NCI-H2081 (cell line): ENCODE measurements around the gene SRP9.
"Not testable (repeated sequence)": the region's sequence is repeated elsewhere in the genome, so short reads cannot be mapped to it uniquely, and the experiment has no call there.

Experiments
- DNase-seq, 2 experiments: peaks; one replicate each; lab custom pipeline; 2025; lab: John Stamatoyannopoulos, UW

The SRP9 gene

DNA sequence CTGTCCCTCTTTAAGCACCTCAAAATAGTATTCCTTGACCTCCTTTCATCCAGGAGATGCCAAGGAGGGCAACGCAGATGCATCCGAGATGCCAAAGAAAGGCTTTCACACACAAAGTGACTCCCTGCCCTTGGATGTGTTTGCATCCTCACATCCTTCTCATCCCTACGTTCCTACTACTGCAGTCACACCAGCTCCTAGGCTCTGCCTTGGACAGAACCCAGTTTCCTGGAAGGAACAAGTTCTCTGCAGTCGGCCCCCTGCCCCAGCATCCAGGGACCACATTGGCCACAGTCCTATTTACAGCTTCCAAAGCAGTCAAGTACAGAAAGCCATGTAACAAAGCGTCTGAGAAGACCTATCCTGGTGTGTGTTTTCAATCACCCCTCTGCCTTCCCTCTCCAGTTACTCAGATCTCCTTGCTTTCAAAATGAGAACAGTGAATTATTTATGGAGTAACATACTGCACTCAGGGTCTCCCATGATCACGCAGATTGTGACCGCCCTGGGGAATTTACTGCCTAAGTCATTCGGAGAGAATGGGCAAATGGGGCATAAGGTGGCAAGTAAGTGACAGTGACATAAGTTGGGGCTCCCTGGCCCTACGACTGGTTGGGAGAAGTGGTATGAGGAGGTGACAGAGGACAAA, 21.8 kb upstream of the SRP9 start:
- no peak for DNase-seq

DNA sequence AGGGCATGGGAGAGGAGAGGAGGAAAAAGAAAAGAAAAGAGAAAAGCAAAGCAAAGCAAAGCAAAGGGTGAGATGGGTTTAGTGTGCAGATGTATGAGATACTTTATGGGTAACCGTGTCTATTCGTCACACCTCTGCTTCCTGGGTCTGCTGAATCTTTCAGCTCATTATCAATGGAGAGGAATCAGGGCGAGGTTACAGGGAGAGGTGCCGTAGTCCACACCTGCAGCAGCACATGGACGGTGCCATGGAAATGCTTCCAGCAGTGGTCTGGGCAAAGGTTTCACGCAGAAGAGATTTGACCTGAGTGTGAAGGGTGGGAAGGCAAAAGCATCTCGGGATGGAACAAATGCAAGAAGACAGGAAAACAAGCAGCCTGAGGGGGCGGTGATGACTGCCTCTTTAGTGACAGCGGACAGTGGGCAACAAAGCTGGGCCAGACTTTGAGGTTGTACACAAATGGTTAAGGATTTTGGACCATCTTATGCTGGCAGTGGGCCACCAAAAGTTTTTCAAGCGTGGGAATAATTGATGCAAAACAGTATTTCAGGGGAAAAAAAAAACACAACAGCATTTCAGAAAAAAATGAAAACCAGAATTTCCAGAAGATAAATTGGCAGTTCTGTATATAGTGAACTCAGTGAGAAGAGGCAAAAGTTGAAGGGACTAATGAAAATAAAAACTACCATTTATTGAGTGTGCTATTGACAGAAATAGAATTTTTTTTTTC, 19.5 kb upstream of the SRP9 start:
- no peak for DNase-seq

DNA sequence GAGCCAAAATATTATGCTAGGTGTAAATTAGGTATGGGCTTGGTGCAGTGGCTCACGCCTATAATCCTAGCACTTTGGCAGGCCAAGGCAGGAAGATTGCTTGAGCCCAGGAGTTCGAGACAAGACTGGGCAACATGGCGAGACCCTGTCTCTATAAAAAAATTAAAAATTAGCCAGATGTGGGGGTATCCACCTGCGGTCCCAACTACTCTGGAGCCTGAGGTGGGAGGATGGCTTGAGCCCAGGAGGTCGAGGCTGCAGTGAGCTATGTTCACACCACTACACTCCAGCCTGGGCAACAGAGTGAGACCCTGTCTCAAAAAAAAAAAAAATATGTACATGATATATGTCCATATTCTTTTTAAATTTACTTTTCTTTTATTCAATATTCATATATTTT, 17.7 kb upstream of the SRP9 start:
- DNase-seq: not testable (repeated sequence)

DNA sequence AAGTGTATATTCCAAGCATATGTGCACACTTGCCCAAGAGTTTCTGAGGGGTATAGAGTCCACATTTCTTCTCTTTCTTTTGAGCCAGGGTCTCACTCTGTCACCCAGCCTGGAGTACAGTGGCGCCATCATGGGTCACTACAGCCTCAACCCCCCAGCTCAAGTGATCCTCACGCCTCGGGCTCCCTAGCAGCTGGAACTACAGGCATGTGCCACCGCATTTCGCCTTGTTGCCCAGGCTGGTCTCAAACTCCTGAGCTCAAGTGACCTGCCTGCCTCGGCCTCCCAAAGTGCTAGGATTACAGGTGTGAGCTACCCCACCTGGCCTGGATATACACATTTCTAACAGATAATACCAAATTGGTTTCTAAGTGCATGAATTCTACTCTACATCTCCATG, 17.1 kb upstream of the SRP9 start:
- no peak for DNase-seq

DNA sequence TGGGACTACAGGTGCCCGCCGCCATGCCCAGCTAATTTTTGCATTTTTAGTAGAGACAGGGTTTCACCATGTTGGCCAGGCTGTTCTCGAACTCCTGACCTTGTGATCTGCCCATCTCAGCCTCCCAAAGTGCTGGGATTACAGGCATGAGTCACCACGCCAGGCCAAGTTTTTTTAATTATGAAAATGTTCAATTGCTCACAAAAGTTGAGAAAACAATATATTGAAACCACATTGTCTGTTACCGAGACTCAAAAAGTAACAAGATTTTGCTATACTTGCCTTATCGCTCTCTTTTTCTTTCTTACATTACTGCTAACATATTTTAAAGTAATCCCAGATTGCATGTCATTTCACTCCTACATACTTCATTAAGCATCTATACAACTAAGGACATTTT, 16.2 kb upstream of the SRP9 start:
- not testable (repeated sequence) for DNase-seq

DNA sequence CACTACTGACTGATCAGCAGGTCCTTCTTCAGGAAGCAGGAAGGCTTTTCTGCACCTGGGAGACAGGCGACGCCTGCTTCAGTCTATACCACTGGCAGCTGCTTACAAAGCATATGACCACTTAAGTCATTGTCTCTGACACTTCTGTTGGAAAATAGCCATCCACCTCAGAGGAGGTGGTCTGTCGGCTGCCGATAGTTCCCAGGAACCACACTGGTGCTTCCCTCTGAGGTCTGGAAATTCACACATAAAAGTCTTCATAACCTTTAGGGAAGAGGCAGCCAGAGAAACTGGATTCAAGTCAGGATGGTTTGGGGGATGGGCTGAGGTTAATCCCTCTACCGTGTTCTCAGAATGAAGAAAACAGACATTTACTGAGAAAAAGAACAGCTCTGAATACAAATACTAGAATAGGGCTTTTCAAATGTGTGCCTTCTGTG, 15.6 kb upstream of the SRP9 start:
- DNase-seq: peak in 1 of 2 experiments; percentile 39

DNA sequence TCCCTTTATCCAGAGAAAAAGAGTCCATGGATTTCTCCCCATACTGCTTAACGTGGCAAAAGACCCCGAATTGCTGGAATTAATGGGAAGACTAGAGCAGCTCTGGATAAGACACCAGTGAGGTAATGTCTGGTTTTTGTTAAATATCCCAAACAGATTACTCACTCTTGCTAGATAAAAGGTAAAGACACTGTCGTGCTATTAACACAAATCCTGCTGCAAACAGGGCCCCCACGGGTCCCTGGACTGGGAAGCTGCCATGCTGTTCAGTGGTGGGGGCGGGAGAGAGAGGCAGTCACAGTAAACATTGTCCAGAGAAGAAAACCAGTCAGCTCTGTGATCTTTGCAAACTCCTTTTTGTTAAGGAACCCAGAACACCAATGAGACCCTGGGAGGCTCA, 15.2 kb upstream of the SRP9 start:
- DNase-seq: no peak

DNA sequence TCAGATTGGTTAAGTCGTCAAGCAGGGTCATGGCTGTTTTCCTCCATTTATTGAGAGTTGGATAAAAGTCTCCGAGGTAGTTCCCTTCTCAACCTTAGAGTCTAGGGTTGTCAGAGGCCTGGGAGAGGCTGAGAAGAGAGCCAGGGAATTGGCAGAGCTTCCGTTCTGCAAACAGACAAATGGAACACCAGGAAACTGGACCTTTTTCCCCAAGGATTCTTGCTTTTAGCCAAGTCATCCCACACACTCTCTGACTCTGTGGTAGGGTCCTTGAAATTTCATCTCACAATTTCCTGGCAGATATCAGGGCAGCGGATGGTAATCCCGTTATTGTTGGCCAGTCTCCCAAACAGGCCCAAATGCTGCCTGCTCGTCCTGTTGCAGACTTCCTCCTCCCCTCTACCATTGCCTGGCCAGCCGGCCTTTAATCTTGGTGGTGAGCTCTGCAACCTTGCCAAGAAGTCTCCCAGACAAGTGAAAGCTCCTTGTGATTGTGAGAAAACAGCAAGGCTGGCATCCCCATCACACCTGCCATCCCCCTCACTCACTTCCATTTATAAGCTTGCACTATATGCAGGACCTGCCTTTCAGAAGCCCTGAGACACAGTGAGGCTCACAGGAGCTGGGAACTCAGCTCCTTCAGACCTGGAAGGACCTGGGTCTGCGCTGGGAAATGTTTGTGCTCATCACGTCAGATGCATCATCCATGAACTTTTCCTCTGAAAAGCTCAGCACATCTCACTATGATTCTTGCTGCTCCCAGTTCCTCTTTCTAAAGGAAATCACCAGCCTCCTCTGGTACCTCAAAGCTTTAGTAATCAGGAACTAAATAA, 13.7 kb upstream of the SRP9 start:
- no peak for DNase-seq

DNA sequence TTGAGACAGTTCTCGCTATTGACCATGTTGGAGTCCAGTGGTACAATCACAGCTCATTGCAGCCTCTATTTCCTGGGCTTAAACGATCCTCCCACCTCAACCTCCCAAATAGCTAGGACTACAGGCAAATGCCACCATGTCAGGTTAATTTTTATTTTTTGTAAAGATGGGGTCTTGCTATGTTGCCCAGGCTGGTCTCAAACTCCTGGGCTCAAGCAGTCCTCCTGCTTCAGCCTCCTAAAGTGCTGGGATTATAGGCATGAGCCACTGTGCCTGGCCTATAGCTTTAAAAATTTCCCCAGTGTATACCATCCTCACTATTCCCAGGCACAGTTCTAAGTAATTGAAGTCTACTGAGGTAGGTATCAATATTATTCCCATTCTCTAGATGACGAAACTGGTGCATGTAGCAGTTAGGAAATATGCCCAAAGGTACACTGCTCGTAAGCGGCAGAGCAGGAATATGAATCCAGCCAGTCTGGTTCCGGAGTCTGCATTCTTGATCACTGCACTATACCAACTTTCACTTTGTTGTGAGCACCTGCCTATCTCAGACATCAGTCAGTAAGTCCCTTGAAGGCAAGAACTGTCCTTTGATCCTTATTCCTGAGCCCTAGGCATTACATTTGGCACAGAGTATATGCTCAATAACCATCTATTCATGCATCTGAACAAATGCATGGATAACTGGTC, 11.5 kb upstream of the SRP9 start:
- no peak for DNase-seq

DNA sequence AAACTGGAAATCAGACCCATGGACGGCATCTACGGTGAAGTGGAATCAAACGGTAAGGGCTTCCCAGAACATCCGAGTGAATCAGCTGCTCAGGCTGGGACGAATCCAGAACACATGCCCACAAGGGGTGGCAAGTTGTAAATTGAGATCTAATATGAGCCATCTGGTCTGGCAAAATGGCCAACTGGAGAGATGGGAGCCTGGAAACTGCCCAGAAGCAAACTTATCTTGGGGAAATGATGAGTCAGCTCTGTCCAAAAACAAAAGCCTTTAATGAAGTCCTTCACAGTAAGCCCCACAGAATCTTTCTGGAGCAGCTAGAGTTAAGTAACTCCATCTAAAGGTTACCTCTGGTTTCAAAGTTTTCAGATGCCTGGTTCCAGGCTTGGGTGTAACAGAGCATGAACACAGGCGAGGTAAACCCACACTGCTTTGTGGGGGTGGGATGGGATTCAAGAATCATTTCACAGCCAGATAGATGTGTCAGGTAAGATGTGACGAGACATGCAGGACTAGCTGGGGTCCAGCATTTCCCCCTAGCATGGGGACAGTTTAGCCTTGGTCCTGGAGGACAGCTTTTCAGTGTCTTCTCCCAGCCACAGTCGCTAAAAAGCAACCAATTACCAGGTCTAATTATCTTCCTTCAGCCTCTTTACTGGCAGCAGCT, 10.5 kb upstream of the SRP9 start:
- peak; percentile 45 to 58 for DNase-seq

DNA sequence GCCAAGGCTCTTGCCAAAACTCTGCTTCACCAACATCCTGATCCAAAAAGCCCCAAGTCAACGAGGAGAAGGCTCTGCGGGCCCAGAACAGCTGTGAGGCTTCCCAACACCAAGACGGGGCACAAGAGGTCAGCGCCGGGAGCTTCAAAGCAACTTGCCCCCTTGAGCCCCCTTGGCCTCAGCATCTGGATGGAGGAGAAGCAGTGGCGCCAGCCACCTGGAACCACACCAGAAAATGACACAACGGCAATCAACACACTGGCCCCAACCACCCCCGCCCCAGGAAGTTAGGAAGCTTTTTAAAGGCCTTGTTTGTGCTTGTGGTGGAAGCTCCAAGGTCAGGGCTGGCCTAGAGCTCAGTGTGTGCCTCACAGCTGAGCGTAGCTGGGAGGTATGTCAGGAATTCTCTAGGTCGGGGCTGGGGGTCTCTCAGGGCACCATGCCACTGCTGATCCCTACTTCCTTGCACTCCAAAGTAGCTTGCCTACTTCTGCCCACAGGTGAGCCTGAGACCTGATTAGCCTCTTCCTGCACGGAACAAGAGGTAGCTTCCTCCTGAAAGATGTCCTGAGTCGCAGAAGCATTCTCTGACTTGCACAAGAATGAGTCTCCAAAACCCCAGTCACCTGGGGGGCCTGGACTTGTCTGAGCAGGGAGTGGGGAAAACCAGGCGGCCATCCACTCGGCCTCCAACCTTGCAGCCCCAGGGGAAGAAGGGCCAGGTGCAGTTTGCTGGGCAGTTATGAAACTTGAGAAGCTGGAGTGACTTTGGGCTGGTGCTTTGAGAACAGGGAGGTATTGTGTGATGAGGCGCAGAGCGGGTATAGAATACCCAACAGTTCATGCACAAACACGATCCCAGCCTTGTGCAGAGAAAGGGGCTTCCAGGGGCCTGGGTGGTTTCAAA, 9.7 kb upstream of the SRP9 start:
- DNase-seq: peak; percentile 47 to 82

DNA sequence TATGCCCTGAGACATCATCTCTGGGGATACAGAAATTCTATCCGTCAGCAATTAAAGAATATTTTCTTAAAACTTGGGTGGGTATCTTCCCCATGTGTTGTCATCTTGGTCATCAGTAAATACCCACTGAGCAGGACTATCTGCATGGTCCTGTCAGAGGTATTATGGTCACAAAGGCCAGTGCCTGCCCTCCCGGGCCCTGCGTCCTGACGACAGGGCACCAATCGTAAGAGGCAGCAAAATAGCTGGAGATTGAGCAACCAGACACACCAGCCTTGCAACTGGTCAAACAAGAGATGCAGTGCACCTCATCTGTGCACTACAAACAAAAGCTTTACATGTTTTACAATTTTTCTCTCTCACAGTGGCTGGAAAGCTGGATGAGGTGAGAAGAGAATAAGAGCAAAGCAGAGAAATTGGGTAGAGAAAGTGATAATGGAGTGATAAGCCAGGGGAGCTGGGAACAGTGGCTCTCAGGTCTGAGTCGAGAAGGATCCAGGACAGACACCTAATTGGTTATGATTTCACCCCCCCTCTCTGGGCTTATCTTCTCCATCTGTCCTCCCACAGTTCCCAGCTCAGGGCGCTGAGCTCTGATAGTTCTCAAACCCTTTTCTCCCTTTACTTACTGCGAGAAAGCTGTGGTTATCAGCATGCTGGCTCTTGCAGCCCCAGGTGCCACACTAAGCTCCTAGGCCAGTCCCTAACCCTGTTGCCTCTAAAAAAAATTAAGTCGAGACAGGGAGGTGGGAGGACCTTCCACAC, 8.8 kb upstream of the SRP9 start:
- no peak for DNase-seq

DNA sequence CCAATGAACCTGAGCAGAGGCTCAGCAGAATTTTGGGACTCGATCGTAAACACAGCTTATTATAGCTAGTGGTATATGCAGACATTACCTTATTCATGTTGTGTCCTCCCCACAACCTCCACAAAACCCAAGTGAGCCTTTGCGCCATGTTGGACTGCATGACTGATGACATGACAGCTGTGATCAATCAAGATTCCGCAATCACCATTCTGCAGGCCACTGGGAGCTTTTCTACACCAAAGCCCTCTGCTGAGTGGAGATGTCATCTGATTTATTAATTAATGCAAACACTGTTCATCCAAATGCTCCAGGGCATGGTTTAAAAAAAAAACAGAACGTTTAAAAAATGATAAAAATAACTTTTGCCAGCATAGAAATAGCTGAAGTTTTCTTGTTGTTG, 7.9 kb upstream of the SRP9 start:
- no peak for DNase-seq

DNA sequence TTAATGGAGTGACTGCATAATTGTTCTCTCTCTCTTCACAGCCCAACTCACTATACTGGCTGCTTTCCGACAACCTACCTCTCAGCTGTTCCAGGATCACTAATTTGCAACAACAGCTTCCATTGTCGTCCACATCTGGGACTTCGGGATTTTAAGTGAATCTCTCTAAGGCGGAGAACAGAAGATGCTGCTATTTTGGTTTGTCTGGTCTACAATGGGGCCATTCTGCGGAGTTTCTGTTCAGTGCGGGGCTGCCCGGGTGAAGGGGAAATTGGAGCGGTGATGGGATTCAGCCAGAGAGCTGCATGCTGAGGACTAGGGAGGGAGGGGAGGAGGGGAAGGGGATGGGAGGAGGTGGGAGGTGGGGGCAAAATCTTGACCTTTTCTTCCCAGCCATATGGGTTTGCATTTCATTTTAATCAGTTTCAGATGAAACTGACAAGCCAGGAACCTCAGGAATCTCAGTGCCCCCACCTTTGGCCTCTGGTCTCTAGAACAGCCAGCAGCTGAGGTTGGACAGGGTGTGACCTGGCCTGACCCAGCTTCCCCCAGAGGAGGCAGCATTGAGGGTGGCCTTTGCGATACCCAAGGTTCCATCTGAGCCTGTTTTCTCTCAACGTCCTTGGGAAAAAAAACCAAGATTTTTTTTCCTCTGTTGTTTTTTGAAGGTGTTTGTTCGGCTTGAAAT, 6.9 kb upstream of the SRP9 start:
- no peak for DNase-seq

DNA sequence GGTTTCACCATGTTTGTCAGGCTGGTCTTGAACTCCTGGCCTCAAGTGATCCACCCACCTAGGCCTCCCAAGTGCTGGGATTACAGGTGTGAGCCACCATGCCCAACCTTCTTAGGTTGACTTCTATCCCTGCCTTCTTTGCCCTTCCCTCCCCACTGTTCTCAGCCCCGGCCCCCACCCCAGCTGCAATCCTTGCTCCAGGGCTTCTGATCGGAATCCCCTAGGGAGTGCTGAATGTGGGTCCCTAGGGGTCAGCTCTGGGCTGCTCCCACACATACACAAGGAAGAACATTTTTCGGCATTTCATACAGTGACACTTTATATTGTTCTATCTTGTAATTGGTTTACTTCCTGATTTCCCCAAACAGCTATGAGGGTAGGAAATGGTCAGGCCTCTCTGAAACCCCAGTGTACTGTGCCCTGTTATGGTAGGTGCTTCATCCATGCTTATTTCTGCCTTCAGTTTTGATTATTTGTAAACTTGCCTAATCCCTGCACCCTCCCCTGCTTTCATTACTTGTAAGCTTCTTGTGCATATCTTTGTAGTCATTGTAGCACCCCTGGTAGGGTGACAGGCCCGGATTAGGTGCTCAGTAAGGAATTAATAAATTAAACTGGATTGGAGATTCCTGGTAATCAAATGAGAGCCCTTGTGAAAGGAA, 5.8 kb upstream of the SRP9 start:
- no peak for DNase-seq

DNA sequence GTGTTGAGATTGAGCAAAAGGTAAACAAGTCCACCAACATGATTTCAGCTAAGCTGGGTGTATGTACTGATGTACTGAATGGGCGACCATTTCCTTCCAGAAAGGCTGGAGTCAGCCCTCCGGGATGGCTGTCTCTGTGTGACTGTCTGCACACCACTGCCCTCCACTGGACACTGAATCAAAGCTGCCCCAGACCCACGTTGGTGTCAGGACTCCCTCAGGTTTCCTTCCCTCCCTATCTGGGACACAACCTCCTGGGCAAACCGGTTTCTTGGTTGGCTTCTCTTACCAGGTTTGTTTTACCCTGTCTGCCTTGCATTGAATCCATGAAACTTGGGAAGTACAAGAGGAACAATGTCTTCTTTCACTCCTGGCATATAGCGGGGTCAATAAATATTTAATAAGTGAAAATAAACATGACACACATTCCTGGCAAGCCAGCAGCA, 5.3 kb upstream of the SRP9 start:
- DNase-seq: peak; percentile 89

DNA sequence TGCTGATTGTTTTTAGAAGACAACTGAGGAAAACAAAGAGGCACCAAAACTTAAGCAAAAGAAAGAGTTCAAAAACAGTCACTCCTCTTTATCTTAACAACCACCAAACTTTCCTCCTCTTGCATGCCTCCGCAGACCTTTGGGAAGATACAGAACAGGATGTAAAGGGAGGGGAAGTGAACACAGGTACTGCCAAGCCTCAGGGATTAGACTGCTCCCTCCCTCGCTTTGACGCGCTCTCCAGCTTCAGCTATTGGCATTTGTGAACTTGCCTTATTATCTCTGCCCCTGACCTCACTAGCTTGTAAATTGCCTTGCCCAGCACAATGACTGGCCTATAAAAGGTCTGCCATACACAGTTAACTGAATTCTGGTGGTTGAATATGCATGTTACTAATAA, 4.8 kb upstream of the SRP9 start:
- DNase-seq: peak in 1 of 2 experiments; percentile 29

DNA sequence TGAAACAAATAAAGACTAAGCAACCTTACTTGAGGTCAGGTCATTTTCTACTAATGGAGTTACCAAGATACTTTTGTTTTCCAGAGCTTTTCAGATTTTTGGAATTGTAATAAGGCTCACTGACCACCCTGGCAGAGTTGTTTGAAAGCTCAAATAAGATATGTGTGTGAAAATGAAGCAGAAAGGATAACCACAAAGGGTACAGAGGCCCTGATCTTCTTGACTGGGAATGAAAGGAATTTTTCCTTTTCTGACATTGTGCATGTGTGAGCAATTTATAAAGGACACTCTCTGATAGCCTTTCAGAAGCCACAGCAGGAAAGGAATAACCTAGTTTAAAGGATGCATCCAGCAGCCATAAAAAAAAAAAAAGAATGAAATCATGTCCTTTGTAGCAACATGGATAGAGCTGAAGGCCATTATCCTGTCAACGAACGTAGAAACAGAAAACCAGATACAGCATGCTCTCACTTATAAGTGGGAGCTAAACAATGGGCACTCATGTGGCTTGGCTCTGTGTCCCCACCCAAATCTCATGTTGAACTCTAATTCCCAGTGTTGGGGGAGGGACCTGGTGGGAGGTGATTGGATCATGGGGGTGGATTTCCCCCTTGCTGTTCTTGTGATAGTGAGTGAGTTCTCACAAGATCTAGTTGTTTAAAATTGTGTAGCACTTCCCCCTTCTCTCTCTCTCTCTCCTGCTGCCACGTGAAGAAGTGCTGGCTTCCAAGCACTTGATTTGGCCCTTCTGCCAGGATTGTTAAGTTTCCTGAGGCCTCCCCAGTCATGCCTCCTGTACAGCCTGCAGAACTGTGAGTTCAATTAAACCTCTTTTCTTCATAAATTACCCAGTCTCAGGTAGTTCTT, 3.1 kb upstream of the SRP9 start:
- DNase-seq: no peak
